HEK293 (cell line): ENCODE data around the gene TICAM1.
A peak's percentile ranks its signal among the peaks of the same experiment; 100 is the strongest.

ENCODE experiments used
- AEBP2 ChIP-seq: fragments of 450-650 bp; formaldehyde crosslinking; IDR thresholded peaks from 2 replicates; pipeline ENCODE4 v1.5.1; 2016; ENCODE audit warnings: missing biosample characterization, missing genetic modification characterization, borderline replicate concordance
- IKZF3 ChIP-seq: fragments of 450-650 bp; IDR thresholded peaks from 2 replicates; pipeline ENCODE4 v1.5.0; 2018; ENCODE audit warnings: missing biosample characterization, mild to moderate bottlenecking, missing genetic modification characterization, moderate library complexity
- KLF7 ChIP-seq: fragments of 450-650 bp; formaldehyde crosslinking; IDR thresholded peaks from 2 replicates; pipeline ENCODE4 v1.5.1; 2016; ENCODE audit warnings: missing biosample characterization, missing genetic modification characterization, borderline replicate concordance
- MZF1 ChIP-seq: fragments of 450-650 bp; formaldehyde crosslinking; IDR thresholded peaks from 2 replicates; pipeline ENCODE4 v1.5.1; 2017; ENCODE audit warnings: missing biosample characterization, missing genetic modification characterization, borderline replicate concordance
- OVOL3 ChIP-seq: fragments of 450-650 bp; formaldehyde crosslinking; IDR thresholded peaks from 2 replicates; pipeline ENCODE4 v1.5.1; 2016; ENCODE audit warnings: missing biosample characterization, missing genetic modification characterization
- REST ChIP-seq: fragments of 450-650 bp; formaldehyde crosslinking; IDR thresholded peaks from 2 replicates; pipeline ENCODE4 v1.5.1; 2016; ENCODE audit warnings: missing biosample characterization, missing genetic modification characterization
- ZBTB1 ChIP-seq: fragments of 450-650 bp; formaldehyde crosslinking; IDR thresholded peaks from 2 replicates; pipeline ENCODE4 v1.5.1; 2016; ENCODE audit warnings: missing biosample characterization, missing genetic modification characterization
- ZBTB8A ChIP-seq: fragments of 450-650 bp; formaldehyde crosslinking; IDR thresholded peaks from 2 replicates; pipeline ENCODE4 v1.5.1; 2016; ENCODE audit warnings: missing biosample characterization, missing genetic modification characterization
- ZFP69B ChIP-seq: fragments of 450-650 bp; formaldehyde crosslinking; IDR thresholded peaks from 2 replicates; pipeline ENCODE4 v1.5.1; 2016; ENCODE audit warnings: missing biosample characterization, missing genetic modification characterization
- ZNF132 ChIP-seq: fragments of 450-650 bp; formaldehyde crosslinking; IDR thresholded peaks from 2 replicates; pipeline ENCODE4 v1.5.1; 2017; ENCODE audit warnings: missing biosample characterization, missing genetic modification characterization, borderline replicate concordance
- ZNF138 ChIP-seq: fragments of 450-650 bp; formaldehyde crosslinking; IDR thresholded peaks from 2 replicates; pipeline ENCODE4 v1.5.1; 2016; ENCODE audit warnings: missing biosample characterization, missing genetic modification characterization, borderline replicate concordance
- ZNF157 ChIP-seq: fragments of 450-650 bp; formaldehyde crosslinking; IDR thresholded peaks from 2 replicates; pipeline ENCODE4 v1.5.1; 2016; ENCODE audit warnings: missing biosample characterization, missing genetic modification characterization
- ZNF184 ChIP-seq: fragments of 450-650 bp; IDR thresholded peaks from 2 replicates; pipeline ENCODE4 v1.5.1; 2018; ENCODE audit warnings: missing biosample characterization, mild to moderate bottlenecking, missing genetic modification characterization
- ZNF19 ChIP-seq: fragments of 450-650 bp; formaldehyde crosslinking; IDR thresholded peaks from 2 replicates; pipeline ENCODE4; 2016; ENCODE audit warnings: missing biosample characterization, missing genetic modification characterization, low read depth
- ZNF280D ChIP-seq: fragments of 450-650 bp; formaldehyde crosslinking; IDR thresholded peaks from 2 replicates; pipeline ENCODE4 v1.5.1; 2016; ENCODE audit warnings: missing biosample characterization, missing genetic modification characterization
- ZNF350 ChIP-seq: fragments of 450-650 bp; formaldehyde crosslinking; IDR thresholded peaks from 2 replicates; pipeline ENCODE4 v1.5.0; 2017; ENCODE audit warnings: missing biosample characterization, mild to moderate bottlenecking, missing genetic modification characterization
- ZNF394 ChIP-seq: fragments of 450-650 bp; formaldehyde crosslinking; IDR thresholded peaks from 2 replicates; pipeline ENCODE4 v1.5.1; 2016; ENCODE audit warnings: missing biosample characterization, missing genetic modification characterization, mild to moderate bottlenecking, moderate library complexity, borderline replicate concordance
- ZNF580 ChIP-seq: fragments of 450-650 bp; formaldehyde crosslinking; IDR thresholded peaks from 2 replicates; pipeline ENCODE4 v1.5.1; 2016; ENCODE audit warnings: missing biosample characterization, missing genetic modification characterization
- ZNF596 ChIP-seq: fragments of 450-650 bp; IDR thresholded peaks from 2 replicates; pipeline ENCODE4 v1.5.0; 2018; ENCODE audit warnings: missing biosample characterization, mild to moderate bottlenecking, missing genetic modification characterization, moderate library complexity
- ZNF610 ChIP-seq: fragments of 450-650 bp; formaldehyde crosslinking; IDR thresholded peaks from 2 replicates; pipeline ENCODE4 v1.5.1; 2016; ENCODE audit warnings: missing biosample characterization, missing genetic modification characterization, borderline replicate concordance
- ZNF658 ChIP-seq: fragments of 450-650 bp; formaldehyde crosslinking; IDR thresholded peaks from 2 replicates; pipeline ENCODE4; 2016; ENCODE audit warnings: missing biosample characterization, missing genetic modification characterization
- ZNF777 ChIP-seq: fragments of 450-650 bp; formaldehyde crosslinking; IDR thresholded peaks from 2 replicates; pipeline ENCODE4 v1.5.1; 2017; ENCODE audit warnings: missing biosample characterization, missing genetic modification characterization, borderline replicate concordance
- TF ChIP-seq, protein P1 (sequence below): fragments of 450-650 bp; formaldehyde crosslinking; IDR thresholded peaks from 2 replicates; pipeline ENCODE4 v1.5.1; 2016; ENCODE audit warnings: missing biosample characterization, missing genetic modification characterization
- TF ChIP-seq, protein P2 (sequence below): fragments of 450-650 bp; formaldehyde crosslinking; IDR thresholded peaks from 2 replicates; pipeline ENCODE4 v1.5.1; 2016; ENCODE audit warnings: missing biosample characterization, missing genetic modification characterization

TICAM1 gene

DNA sequence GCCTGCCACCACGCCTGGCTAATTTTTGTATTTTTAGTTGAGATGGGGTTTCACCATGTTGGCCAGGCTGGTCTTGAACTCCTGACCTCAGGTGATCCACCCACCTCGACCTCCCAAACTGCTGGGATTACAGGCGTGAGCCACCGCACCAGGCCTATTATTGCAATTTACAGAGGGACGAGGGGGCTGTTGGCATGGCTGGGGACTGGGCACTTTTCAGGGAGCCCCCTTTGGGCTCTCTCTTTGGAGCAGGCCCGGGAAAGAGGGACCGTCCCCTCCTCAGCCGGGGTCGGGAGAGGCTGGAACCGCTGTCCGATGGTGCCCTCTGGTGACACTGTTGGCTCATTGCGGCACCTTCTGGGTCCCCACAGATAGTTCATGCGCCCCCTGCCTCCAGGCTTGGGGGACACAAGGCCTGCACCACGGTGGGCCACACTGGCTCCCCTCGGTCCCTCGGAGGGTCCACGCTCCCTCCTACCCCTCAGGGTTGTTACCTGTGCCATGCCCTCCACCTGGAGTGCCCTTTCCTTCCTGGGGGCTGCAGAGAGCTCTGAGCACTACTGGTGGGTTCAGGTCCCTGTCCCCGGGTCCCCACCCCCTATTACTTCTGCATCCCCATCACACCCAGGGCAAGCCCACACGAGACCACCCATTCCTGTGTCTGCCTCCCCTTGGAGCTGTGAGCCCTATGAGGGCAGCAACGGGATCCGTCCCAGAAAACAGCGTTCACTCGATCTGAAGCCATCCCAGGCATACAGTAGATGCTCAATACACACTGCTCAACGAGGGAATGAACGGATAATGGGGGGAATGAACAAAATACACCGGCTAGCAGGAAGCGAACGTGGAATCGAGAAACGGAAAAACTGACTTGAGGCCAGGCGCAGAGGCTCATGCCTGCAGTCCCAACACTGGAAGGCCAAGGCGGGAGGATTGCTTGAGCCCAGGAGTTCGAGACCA is 27.5 kb downstream of the TICAM1 start (continued):
- TF ChIP-seq, protein P1, sequence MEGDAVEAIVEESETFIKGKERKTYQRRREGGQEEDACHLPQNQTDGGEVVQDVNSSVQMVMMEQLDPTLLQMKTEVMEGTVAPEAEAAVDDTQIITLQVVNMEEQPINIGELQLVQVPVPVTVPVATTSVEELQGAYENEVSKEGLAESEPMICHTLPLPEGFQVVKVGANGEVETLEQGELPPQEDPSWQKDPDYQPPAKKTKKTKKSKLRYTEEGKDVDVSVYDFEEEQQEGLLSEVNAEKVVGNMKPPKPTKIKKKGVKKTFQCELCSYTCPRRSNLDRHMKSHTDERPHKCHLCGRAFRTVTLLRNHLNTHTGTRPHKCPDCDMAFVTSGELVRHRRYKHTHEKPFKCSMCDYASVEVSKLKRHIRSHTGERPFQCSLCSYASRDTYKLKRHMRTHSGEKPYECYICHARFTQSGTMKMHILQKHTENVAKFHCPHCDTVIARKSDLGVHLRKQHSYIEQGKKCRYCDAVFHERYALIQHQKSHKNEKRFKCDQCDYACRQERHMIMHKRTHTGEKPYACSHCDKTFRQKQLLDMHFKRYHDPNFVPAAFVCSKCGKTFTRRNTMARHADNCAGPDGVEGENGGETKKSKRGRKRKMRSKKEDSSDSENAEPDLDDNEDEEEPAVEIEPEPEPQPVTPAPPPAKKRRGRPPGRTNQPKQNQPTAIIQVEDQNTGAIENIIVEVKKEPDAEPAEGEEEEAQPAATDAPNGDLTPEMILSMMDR (tag by site-specific recombination), result peak; percentile 96
- TF ChIP-seq ZNF610 (no peak), ZNF157 (tag by site-specific recombination) (no peak), OVOL3 (no peak), ZNF138 (tag by site-specific recombination) (no peak), ZNF596 (tag by site-specific recombination) (no peak), ZNF394 (tag by site-specific recombination) (no peak), ZNF280D (tag by site-specific recombination) (no peak), ZBTB1 (no peak), AEBP2 (no peak), ZNF658 (no peak), ZNF777 (tag by site-specific recombination) (no peak), REST (no peak), ZBTB8A (peak; percentile 28; the same call in 1 of the 2 replicates), ZNF184 (tag by site-specific recombination) (no peak), ZNF350 (tag by site-specific recombination) (no peak), MZF1 (tag by site-specific recombination) (no peak), ZNF19 (tag by site-specific recombination) (no peak), ZNF132 (tag by site-specific recombination) (no peak), KLF7 (tag by site-specific recombination) (0 out of 2 replicates have a peak, but pooled peaks have one; percentile 15), ZFP69B (tag by site-specific recombination) (no peak), ZNF580 (tag by site-specific recombination) (peak; percentile 17; the same call in 1 of the 2 replicates), IKZF3 (tag by site-specific recombination) (peak; percentile 48; the same call in 1 of the 2 replicates)
- TF ChIP-seq, protein P2, sequence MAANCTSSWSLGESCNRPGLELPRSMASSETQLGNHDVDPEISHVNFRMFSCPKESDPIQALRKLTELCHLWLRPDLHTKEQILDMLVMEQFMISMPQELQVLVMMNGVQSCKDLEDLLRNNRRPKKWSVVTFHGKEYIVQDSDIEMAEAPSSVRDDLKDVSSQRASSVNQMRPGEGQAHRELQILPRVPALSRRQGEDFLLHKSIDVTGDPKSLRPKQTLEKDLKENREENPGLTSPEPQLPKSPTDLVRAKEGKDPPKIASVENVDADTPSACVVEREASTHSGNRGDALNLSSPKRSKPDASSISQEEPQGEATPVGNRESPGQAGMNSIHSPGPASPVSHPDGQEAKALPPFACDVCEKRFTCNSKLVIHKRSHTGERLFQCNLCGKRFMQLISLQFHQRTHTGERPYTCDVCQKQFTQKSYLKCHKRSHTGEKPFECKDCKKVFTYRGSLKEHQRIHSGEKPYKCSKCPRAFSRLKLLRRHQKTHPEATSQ (tag by site-specific recombination), result no peak
